DOHH2 (cell line): ENCODE results near the gene FNIP2.

Experiments
- H3F3A ChIP-seq: fragments of 200-600 bp; sonication (generic), shearing (Covaris generic); 2 replicates; pipeline ENCODE4 v1.6.0; 2016; ENCODE audit warnings: antibody characterized with exemption, mild to moderate bottlenecking; ENCODE audit not compliant: control insufficient read depth, insufficient read depth
- H3K27ac ChIP-seq: fragments of 200-600 bp; sonication (generic); 2 replicates; pipeline ENCODE4 v1.5.1; 2014; ENCODE audit warnings: low read depth, mild to moderate bottlenecking, low read length, moderate library complexity
- H3K27me3 ChIP-seq: fragments of 200-600 bp; sonication (generic); 2 replicates; pipeline ENCODE4 v1.6.1; 2014; ENCODE audit warnings: mild to moderate bottlenecking, low read length, mixed read lengths; ENCODE audit not compliant: control insufficient read depth
- H3K36me3 ChIP-seq: fragments of 200-600 bp; sonication (generic); 2 replicates; pipeline ENCODE4 v1.6.1; 2014; ENCODE audit warnings: mild to moderate bottlenecking, low read length, moderate library complexity, mixed read lengths; ENCODE audit not compliant: control insufficient read depth
- H3K4me1 ChIP-seq: fragments of 200-600 bp; sonication (generic); 2 replicates; pipeline ENCODE4 v1.6.1; 2014; ENCODE audit warnings: mild to moderate bottlenecking, low read length, mixed read lengths; ENCODE audit not compliant: control insufficient read depth
- H3K4me2 ChIP-seq: fragments of 200-600 bp; sonication (generic); 2 replicates; pipeline ENCODE4 v1.6.0; 2014; ENCODE audit warnings: mild to moderate bottlenecking, low read length, moderate library complexity
- H3K4me3 ChIP-seq: fragments of 200-600 bp; sonication (generic); 2 replicates; pipeline ENCODE4 v1.5.1; 2014; ENCODE audit warnings: mild to moderate bottlenecking, low read length, mixed read lengths
- H3K79me2 ChIP-seq: fragments of 200-600 bp; sonication (generic); 2 replicates; pipeline ENCODE4 v1.6.1; 2014; ENCODE audit warnings: mild to moderate bottlenecking, low read length, mixed read lengths; ENCODE audit not compliant: control insufficient read depth
- H3K9me2 ChIP-seq: fragments of 200-600 bp; sonication (generic); replicated peaks from 2 replicates; pipeline ENCODE4 v1.6.1; 2014; ENCODE audit warnings: mild to moderate bottlenecking, low read length, mixed read lengths; ENCODE audit not compliant: control insufficient read depth
- H3K9me3 ChIP-seq: fragments of 200-600 bp; sonication (generic); 2 replicates; pipeline ENCODE4 v1.6.1; 2014; ENCODE audit warnings: antibody characterized with exemption, low read length, mixed read lengths; ENCODE audit not compliant: control insufficient read depth, insufficient read depth
- H4K20me1 ChIP-seq: fragments of 200-600 bp; sonication (generic); 2 replicates; pipeline ENCODE4 v1.6.0; 2014; ENCODE audit warnings: low read depth, mild to moderate bottlenecking, antibody characterized with exemption, low read length, moderate library complexity; ENCODE audit not compliant: control insufficient read depth, insufficient read depth
- CTCF ChIP-seq: fragments of 200-600 bp; sonication (generic); IDR thresholded peaks from one replicate; pipeline ENCODE4 v1.5.1; 2014; ENCODE audit warnings: antibody characterized with exemption, mild to moderate bottlenecking, low read depth, low read length; ENCODE audit not compliant: poor library complexity, severe bottlenecking
- EZH2phosphoT487 ChIP-seq: fragments of 200-600 bp; sonication (generic); IDR thresholded peaks from 2 replicates; pipeline ENCODE4 v1.6.1; 2017; ENCODE audit warnings: borderline replicate concordance, mild to moderate bottlenecking, antibody characterized with exemption, low read length, moderate library complexity, mixed read lengths

The FNIP2 gene

DNA sequence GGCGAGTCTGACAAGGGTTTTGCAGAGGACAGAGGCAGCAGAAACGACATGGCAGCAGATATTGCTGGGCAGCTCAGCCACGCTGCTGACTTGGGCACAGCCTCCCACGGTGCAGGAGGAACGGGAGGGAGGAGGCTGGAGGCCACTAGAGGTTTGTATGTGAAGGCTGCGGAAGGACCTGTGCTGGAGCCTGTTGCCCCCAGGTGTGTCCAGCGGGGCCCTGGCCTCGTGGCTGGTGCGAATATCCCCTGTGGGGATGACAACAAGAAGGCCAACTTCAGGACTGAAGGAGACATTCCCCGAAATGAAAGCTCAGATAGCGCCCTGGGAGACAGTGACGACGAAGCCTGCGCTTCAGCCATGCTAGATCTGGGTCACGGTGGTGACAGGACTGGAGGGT lies 100.2 kb downstream of the FNIP2 start:
- H3K36me3 ChIP-seq: no peaks in the 10 kb centered on the region
- no peaks in the 10 kb centered on the region for H3F3A ChIP-seq
- no peak overlapping the region for H3K4me3 ChIP-seq
- peaks cover 15% of the 10 kb centered on the region for H3K4me1 ChIP-seq
- H3K27ac ChIP-seq: no peak overlapping the region
- H3K79me2 ChIP-seq: no peaks in the 10 kb centered on the region
- TF ChIP-seq EZH2phosphoT487 (no peak), CTCF (no peak)
- no peaks in the 10 kb centered on the region for H3K9me2 ChIP-seq
- no peaks in the 10 kb centered on the region for H3K27me3 ChIP-seq
- H3K9me3 ChIP-seq: no peaks in the 10 kb centered on the region
- H3K4me2 ChIP-seq: no peak overlapping the region
- no peaks in the 10 kb centered on the region for H4K20me1 ChIP-seq

- no peaks in the 10 kb centered on the region for H3K9me2 ChIP-seq
- H3F3A ChIP-seq: no peaks in the 10 kb centered on the region
- no peak overlapping the region for H3K4me2 ChIP-seq
- H3K4me1 ChIP-seq: peaks cover 15% of the 10 kb centered on the region
- H3K79me2 ChIP-seq: no peaks in the 10 kb centered on the region
- no peaks in the 10 kb centered on the region for H3K36me3 ChIP-seq
- no peak overlapping the region for H3K27ac ChIP-seq
- no peak overlapping the region for H3K4me3 ChIP-seq
- no peaks in the 10 kb centered on the region for H3K27me3 ChIP-seq
- H3K9me3 ChIP-seq: no peaks in the 10 kb centered on the region
- TF ChIP-seq CTCF (no peak), EZH2phosphoT487 (no peak)
- H4K20me1 ChIP-seq: no peaks in the 10 kb centered on the region
Observed at GRCh38 chr4:158869761-158870160, 100.9 kb downstream of the FNIP2 start.

DNA sequence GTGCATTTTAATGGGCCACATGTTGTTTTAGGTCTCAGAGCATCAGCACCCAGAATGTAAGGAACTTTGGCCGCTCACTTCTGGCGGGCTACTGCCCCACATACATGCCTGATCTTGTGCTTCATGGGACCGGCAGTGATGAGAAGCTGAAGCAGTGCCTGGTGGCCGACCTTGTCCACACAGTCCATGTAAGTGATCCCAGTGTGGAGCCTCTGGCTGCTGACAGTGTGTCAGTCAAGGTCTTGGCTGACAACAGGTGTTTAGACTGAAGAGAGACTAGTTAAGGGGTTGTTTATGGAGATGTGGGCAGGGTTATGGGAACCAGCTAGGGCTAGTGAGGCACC lies 101.4 kb downstream of the FNIP2 start:
- Histone ChIP-seq H3K9me3 (no peaks in the 10 kb centered on the region), H3K9me2 (no peaks in the 10 kb centered on the region), H3K36me3 (no peaks in the 10 kb centered on the region), H3K4me2 (no peak overlapping the region), H4K20me1 (no peaks in the 10 kb centered on the region), H3K4me3 (no peak overlapping the region), H3K27ac (no peak overlapping the region), H3F3A (no peaks in the 10 kb centered on the region), H3K79me2 (no peaks in the 10 kb centered on the region), H3K4me1 (peaks cover 15% of the 10 kb centered on the region), H3K27me3 (no peaks in the 10 kb centered on the region)
- no peak for TF ChIP-seq CTCF
- no peak for TF ChIP-seq EZH2phosphoT487
